ENCODE measurements around the gene NCKAP1. TPM values are rescaled to one million over a fixed set of nuclear protein-coding genes. Genes with fewer than 3 reads are reported as not detected.

NCKAP1 gene
- total RNA-seq, 1 donor from 2014 or later = 13.2 TPM

- Mint-ChIP-seq H3K4me1 (ENCODE audit: low read depth) (peaks cover 22% of the 10 kb centered on the region), H3K4me3 (ENCODE audit: low read depth) (no peak overlapping the region), H3K27me3 (ENCODE audit: low read depth) (peaks cover 72% of the 10 kb centered on the region), H3K27ac (no peak overlapping the region), H3K36me3 (ENCODE audit: low read depth) (no peaks in the 10 kb centered on the region), H3K9me3 (no peaks in the 10 kb centered on the region)
- intact Hi-C loops (cut with micrococcal nuclease) = loop anchor here (5.0 to 10.0 kb wide), 2 partner anchors 83 to 180 kb away; no protein-coding TSS in a partner anchor
- DNase-seq (ENCODE audit: low spot score) = no peak
Measured at GRCh38 chr2:183034806-183035205, 3.5 kb downstream of the NCKAP1 start.

GRCh38 chr2:183033951-183034350 is 4.3 kb downstream of the NCKAP1 start:
- no peaks in the 10 kb centered on the region for H3K36me3 Mint-ChIP-seq (ENCODE audit: low read depth)
- H3K27ac Mint-ChIP-seq = no peak overlapping the region
- peaks cover 21% of the 10 kb centered on the region for H3K4me1 Mint-ChIP-seq (ENCODE audit: low read depth)
- intact Hi-C loops (cut with micrococcal nuclease) = loop anchor here (10.0 kb wide), 1 partner anchor 181 kb away; no protein-coding TSS in a partner anchor
- peaks cover 73% of the 10 kb centered on the region for H3K27me3 Mint-ChIP-seq (ENCODE audit: low read depth)
- H3K9me3 Mint-ChIP-seq = no peaks in the 10 kb centered on the region
- H3K4me3 Mint-ChIP-seq (ENCODE audit: low read depth) = no peak overlapping the region
- no peak for DNase-seq (ENCODE audit: low spot score)

- no peak for DNase-seq (ENCODE audit: low spot score)
- Mint-ChIP-seq H3K36me3 (ENCODE audit: low read depth) (no peaks in the 10 kb centered on the region), H3K27ac (no peak overlapping the region), H3K4me3 (ENCODE audit: low read depth) (no peak overlapping the region), H3K9me3 (no peaks in the 10 kb centered on the region), H3K4me1 (ENCODE audit: low read depth) (peaks cover 15% of the 10 kb centered on the region), H3K27me3 (ENCODE audit: low read depth) (peaks cover 71% of the 10 kb centered on the region)
- intact Hi-C loops (cut with micrococcal nuclease) = loop anchor here (10.0 kb wide), 1 partner anchor 183 kb away; no protein-coding TSS in a partner anchor
Measured at GRCh38 chr2:183031911-183032794, 6.1 kb downstream of the NCKAP1 start.

- peaks cover 53% of the 10 kb centered on the region for H3K27me3 Mint-ChIP-seq (ENCODE audit: low read depth)
- no peak overlapping the region for H3K27ac Mint-ChIP-seq
- intact Hi-C loops (cut with micrococcal nuclease) = no loop called here
- DNase-seq (ENCODE audit: low spot score) = no peak
- H3K9me3 Mint-ChIP-seq = no peaks in the 10 kb centered on the region
- H3K36me3 Mint-ChIP-seq (ENCODE audit: low read depth) = no peaks in the 10 kb centered on the region
- H3K4me1 Mint-ChIP-seq (ENCODE audit: low read depth) = no peaks in the 10 kb centered on the region
- no peak overlapping the region for H3K4me3 Mint-ChIP-seq (ENCODE audit: low read depth)
Measured at GRCh38 chr2:183029219-183029618, 9.0 kb downstream of the NCKAP1 start.

- DNase-seq (ENCODE audit: low spot score) = no peak
- peaks cover 44% of the 10 kb centered on the region for H3K27me3 Mint-ChIP-seq (ENCODE audit: low read depth)
- H3K9me3 Mint-ChIP-seq = no peaks in the 10 kb centered on the region
- intact Hi-C loops (cut with micrococcal nuclease) = no loop called here
- no peaks in the 10 kb centered on the region for H3K36me3 Mint-ChIP-seq (ENCODE audit: low read depth)
- no peak overlapping the region for H3K4me3 Mint-ChIP-seq (ENCODE audit: low read depth)
- H3K27ac Mint-ChIP-seq = no peak overlapping the region
- H3K4me1 Mint-ChIP-seq (ENCODE audit: low read depth) = no peaks in the 10 kb centered on the region
Measured at GRCh38 chr2:183028108-183028507, 10.1 kb downstream of the NCKAP1 start.

- intact Hi-C loops (cut with micrococcal nuclease) = no loop called here
- no peak overlapping the region for H3K4me3 Mint-ChIP-seq (ENCODE audit: low read depth)
Measured at GRCh38 chr2:183027443-183027842, 10.8 kb downstream of the NCKAP1 start.

GRCh38 chr2:183026424-183026823 is 11.8 kb downstream of the NCKAP1 start:
- H3K27me3 Mint-ChIP-seq (ENCODE audit: low read depth) = peaks cover 30% of the 10 kb centered on the region
- no peak overlapping the region for H3K27ac Mint-ChIP-seq

More at GRCh38 chr2:183027443-183027842, 10.8 kb downstream of the NCKAP1 start:
- Mint-ChIP-seq H3K36me3 (ENCODE audit: low read depth) (no peaks in the 10 kb centered on the region), H3K9me3 (no peaks in the 10 kb centered on the region), H3K27ac (no peak overlapping the region), H3K4me1 (ENCODE audit: low read depth) (no peaks in the 10 kb centered on the region), H3K27me3 (ENCODE audit: low read depth) (peaks cover 37% of the 10 kb centered on the region)
- no peak for DNase-seq (ENCODE audit: low spot score)

GRCh38 chr2:183025993-183026392 is 12.3 kb downstream of the NCKAP1 start:
- DNase-seq (ENCODE audit: low spot score) = no peak
- no peaks in the 10 kb centered on the region for H3K9me3 Mint-ChIP-seq
- H3K27ac Mint-ChIP-seq = no peak overlapping the region
- no peaks in the 10 kb centered on the region for H3K36me3 Mint-ChIP-seq (ENCODE audit: low read depth)
- H3K4me3 Mint-ChIP-seq (ENCODE audit: low read depth) = no peak overlapping the region
- no peaks in the 10 kb centered on the region for H3K4me1 Mint-ChIP-seq (ENCODE audit: low read depth)
- intact Hi-C loops (cut with micrococcal nuclease) = no loop called here
- peaks cover 29% of the 10 kb centered on the region for H3K27me3 Mint-ChIP-seq (ENCODE audit: low read depth)

More at GRCh38 chr2:183026424-183026823, 11.8 kb downstream of the NCKAP1 start:
- intact Hi-C loops (cut with micrococcal nuclease) = no loop called here
- Mint-ChIP-seq H3K4me1 (ENCODE audit: low read depth) (no peaks in the 10 kb centered on the region), H3K36me3 (ENCODE audit: low read depth) (no peaks in the 10 kb centered on the region), H3K9me3 (no peaks in the 10 kb centered on the region), H3K4me3 (ENCODE audit: low read depth) (no peak overlapping the region)
- no peak for DNase-seq (ENCODE audit: low spot score)

GRCh38 chr2:183024339-183025095 is 13.7 kb downstream of the NCKAP1 start:
- intact Hi-C loops (cut with micrococcal nuclease) = no loop called here

GRCh38 chr2:183022711-183023110 is 15.5 kb downstream of the NCKAP1 start:
- DNase-seq (ENCODE audit: low spot score) = no peak
- Mint-ChIP-seq H3K9me3 (no peaks in the 10 kb centered on the region), H3K4me3 (ENCODE audit: low read depth) (no peak overlapping the region), H3K36me3 (ENCODE audit: low read depth) (no peaks in the 10 kb centered on the region), H3K27me3 (ENCODE audit: low read depth) (peaks cover 10% of the 10 kb centered on the region), H3K4me1 (ENCODE audit: low read depth) (no peaks in the 10 kb centered on the region), H3K27ac (no peak overlapping the region)
- intact Hi-C loops (cut with micrococcal nuclease) = no loop called here

More at GRCh38 chr2:183024339-183025095, 13.7 kb downstream of the NCKAP1 start:
- Mint-ChIP-seq H3K27me3 (ENCODE audit: low read depth) (peaks cover 16% of the 10 kb centered on the region), H3K36me3 (ENCODE audit: low read depth) (no peaks in the 10 kb centered on the region), H3K27ac (no peak overlapping the region), H3K4me1 (ENCODE audit: low read depth) (no peaks in the 10 kb centered on the region), H3K4me3 (ENCODE audit: low read depth) (no peak overlapping the region), H3K9me3 (no peaks in the 10 kb centered on the region)
- no peak for DNase-seq (ENCODE audit: low spot score)

- H3K27ac Mint-ChIP-seq = no peak overlapping the region
- H3K36me3 Mint-ChIP-seq (ENCODE audit: low read depth) = no peaks in the 10 kb centered on the region
- no peaks in the 10 kb centered on the region for H3K4me1 Mint-ChIP-seq (ENCODE audit: low read depth)
- intact Hi-C loops (cut with micrococcal nuclease) = no loop called here
- H3K4me3 Mint-ChIP-seq (ENCODE audit: low read depth) = no peak overlapping the region
- no peak for DNase-seq (ENCODE audit: low spot score)
- H3K9me3 Mint-ChIP-seq = no peaks in the 10 kb centered on the region
- H3K27me3 Mint-ChIP-seq (ENCODE audit: low read depth) = peaks cover 4% of the 10 kb centered on the region
Measured at GRCh38 chr2:183021613-183022012, 16.6 kb downstream of the NCKAP1 start.

GRCh38 chr2:183019718-183020442 is 18.4 kb downstream of the NCKAP1 start:
- H3K4me3 Mint-ChIP-seq (ENCODE audit: low read depth) = no peak overlapping the region
- no peak for DNase-seq (ENCODE audit: low spot score)
- H3K36me3 Mint-ChIP-seq (ENCODE audit: low read depth) = no peaks in the 10 kb centered on the region
- H3K27me3 Mint-ChIP-seq (ENCODE audit: low read depth) = peaks cover 4% of the 10 kb centered on the region
- no peaks in the 10 kb centered on the region for H3K9me3 Mint-ChIP-seq
- H3K27ac Mint-ChIP-seq = no peak overlapping the region
- intact Hi-C loops (cut with micrococcal nuclease) = no loop called here
- H3K4me1 Mint-ChIP-seq (ENCODE audit: low read depth) = no peaks in the 10 kb centered on the region
